ENCODE data around the gene DOHH.

DOHH gene

DNA sequence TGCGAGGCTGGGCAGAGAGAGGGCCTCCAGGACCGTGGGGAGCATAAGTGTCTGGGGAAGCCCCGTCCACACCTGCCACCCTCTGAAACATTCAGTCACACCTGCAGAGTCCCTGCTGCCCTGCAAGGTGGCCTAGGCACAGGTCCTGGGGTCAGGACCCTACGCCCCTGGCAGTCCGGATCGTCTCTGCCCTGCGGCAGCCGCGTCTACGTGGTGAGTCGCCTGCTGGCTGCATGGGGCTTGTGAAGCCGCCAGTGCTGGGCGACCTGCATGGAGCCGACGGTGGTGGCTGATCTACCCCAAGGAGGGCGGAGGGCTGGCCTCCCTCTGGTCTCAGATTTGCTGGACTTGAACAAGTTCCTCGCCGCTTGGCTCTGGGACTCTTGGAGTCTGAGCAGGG, 18.7 kb upstream of the DOHH start:
- peaks cover 9% of the 10 kb centered on the region for H3K36me3 ChIP-seq (replicated peaks)
- in situ Hi-C loops (cut with HindIII; ENCODE audit: low pct_ligation_motif_present, low sequenced_read_pairs) = no loop called here
- TF ChIP-seq, protein P1, sequence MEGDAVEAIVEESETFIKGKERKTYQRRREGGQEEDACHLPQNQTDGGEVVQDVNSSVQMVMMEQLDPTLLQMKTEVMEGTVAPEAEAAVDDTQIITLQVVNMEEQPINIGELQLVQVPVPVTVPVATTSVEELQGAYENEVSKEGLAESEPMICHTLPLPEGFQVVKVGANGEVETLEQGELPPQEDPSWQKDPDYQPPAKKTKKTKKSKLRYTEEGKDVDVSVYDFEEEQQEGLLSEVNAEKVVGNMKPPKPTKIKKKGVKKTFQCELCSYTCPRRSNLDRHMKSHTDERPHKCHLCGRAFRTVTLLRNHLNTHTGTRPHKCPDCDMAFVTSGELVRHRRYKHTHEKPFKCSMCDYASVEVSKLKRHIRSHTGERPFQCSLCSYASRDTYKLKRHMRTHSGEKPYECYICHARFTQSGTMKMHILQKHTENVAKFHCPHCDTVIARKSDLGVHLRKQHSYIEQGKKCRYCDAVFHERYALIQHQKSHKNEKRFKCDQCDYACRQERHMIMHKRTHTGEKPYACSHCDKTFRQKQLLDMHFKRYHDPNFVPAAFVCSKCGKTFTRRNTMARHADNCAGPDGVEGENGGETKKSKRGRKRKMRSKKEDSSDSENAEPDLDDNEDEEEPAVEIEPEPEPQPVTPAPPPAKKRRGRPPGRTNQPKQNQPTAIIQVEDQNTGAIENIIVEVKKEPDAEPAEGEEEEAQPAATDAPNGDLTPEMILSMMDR (IDR thresholded peaks at IDR 0.05; ENCODE audit: low read depth, low read length, missing control alignments) = no peak
- no peaks in the 10 kb centered on the region for H3K27me3 ChIP-seq (replicated peaks)
- no peak overlapping the region for H3K4me3 ChIP-seq (ENCODE audit: low read depth, low read length)
- H3K27ac ChIP-seq = no peak overlapping the region
- DNase-seq = no peak

DNA sequence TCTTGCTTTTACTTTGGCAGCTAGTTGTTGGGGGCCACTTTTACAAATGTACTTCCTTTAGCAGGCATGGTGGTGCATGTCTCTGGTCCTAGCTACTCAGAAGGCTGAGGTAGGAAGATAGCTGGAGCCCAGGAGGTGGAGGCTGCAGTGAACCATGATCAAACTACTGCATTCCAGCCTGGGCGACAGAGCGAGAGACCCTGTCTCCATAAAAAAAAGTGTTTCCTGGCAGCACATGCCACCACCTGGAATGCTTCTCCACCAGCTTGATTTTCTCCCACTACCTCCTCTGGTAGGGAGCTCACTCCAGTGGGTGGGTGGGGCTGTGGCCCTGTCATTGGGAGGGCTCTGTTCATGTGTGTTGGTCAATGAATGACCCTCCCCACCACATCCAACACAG, 18.2 kb upstream of the DOHH start:
- no peak overlapping the region for H3K4me3 ChIP-seq (ENCODE audit: low read depth, low read length)
- no peaks in the 10 kb centered on the region for H3K27me3 ChIP-seq (replicated peaks)
- TF ChIP-seq, protein P1 (IDR thresholded peaks at IDR 0.05; ENCODE audit: low read depth, low read length, missing control alignments) = no peak
- in situ Hi-C loops (cut with HindIII; ENCODE audit: low pct_ligation_motif_present, low sequenced_read_pairs) = no loop called here
- peaks cover 6% of the 10 kb centered on the region for H3K36me3 ChIP-seq (replicated peaks)
- H3K27ac ChIP-seq = no peak overlapping the region
- no peak for DNase-seq

DNA sequence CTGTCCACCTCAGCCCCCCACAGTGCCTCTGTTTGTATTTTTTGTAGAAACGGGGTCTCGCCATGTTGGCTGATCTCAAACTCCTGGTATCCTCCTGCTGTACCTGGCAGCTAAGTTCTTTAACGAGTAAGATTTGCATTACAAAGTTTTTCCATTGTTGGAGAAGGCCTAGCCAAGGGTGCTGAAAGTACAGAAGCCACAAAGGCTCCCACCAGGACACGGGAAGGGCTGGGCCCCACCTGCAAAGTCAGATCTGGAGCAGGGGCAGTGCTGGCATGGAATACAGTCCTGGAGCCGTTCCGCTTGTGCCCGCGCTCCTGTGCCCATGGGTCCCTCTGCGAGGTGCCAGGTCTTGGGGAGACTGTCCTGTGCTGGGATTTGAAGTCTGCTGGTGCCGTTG, 17.8 kb upstream of the DOHH start:
- TF ChIP-seq, protein P1 (IDR thresholded peaks at IDR 0.05; ENCODE audit: low read depth, low read length, missing control alignments) = no peak
- peaks cover 2% of the 10 kb centered on the region for H3K36me3 ChIP-seq (replicated peaks)
- no peaks in the 10 kb centered on the region for H3K27me3 ChIP-seq (replicated peaks)
- in situ Hi-C loops (cut with HindIII; ENCODE audit: low pct_ligation_motif_present, low sequenced_read_pairs) = no loop called here
- H3K27ac ChIP-seq = no peak overlapping the region
- DNase-seq = no peak
- no peak overlapping the region for H3K4me3 ChIP-seq (ENCODE audit: low read depth, low read length)

DNA sequence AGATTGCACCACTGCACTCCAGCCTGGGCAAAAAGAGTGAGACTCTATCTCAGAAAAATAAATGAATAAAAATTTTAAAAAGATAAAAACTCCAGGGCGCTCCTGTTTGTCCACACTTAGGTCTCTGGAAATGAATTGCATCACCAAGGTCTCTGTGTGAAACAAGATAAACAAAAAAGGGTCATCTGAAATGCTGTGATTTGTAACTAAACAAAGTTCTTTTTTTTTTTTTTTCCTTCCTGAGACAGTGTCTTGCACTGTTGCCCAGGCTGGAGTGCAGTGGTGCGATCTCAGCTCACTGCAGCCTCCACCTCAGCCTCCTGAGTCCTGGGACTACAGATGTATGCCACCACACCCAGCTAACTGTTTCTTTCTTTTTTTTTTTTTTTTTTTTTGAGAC, 17.2 kb upstream of the DOHH start:
- no peak for DNase-seq
- H3K36me3 ChIP-seq (replicated peaks) = no peaks in the 10 kb centered on the region
- no peak overlapping the region for H3K27ac ChIP-seq
- TF ChIP-seq, protein P1 (IDR thresholded peaks at IDR 0.05; ENCODE audit: low read depth, low read length, missing control alignments) = no peak
- in situ Hi-C loops (cut with HindIII; ENCODE audit: low pct_ligation_motif_present, low sequenced_read_pairs) = no loop called here
- H3K27me3 ChIP-seq (replicated peaks) = no peaks in the 10 kb centered on the region
- H3K4me3 ChIP-seq (ENCODE audit: low read depth, low read length) = no peak overlapping the region

DNA sequence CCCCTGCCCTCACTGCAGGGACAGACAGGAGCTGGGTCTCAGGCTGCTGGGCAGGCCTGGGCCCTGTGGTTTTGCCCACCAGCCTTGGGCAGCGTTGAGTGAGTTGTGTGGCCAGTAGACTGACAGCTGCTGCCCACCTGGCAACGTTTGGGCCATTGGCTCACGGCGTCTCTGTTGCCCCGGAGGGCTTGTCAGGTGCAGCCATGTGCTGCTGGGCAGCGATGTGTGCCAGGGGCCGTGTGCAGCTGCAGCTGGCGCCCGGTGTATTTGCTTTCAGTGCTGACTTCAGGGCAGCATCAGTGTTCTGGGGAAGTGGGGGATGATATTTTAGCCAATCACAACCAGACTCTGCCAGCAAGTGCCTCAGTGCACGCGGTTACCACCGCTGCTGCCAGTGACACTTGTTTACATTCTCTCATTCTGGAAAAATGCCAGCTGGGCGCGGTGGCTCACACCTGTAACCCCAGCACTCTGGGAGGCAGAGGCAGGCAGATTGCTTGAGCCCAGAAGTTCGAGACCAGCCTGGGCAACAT, 16.3 kb upstream of the DOHH start:
- H3K27me3 ChIP-seq (replicated peaks) = no peaks in the 10 kb centered on the region
- H3K4me3 ChIP-seq (ENCODE audit: low read depth, low read length) = no peak overlapping the region
- TF ChIP-seq, protein P1 (IDR thresholded peaks at IDR 0.05; ENCODE audit: low read depth, low read length, missing control alignments) = no peak
- H3K36me3 ChIP-seq (replicated peaks) = no peaks in the 10 kb centered on the region
- H3K27ac ChIP-seq = no peak overlapping the region
- in situ Hi-C loops (cut with HindIII; ENCODE audit: low pct_ligation_motif_present, low sequenced_read_pairs) = no loop called here
- DNase-seq = no peak

DNA sequence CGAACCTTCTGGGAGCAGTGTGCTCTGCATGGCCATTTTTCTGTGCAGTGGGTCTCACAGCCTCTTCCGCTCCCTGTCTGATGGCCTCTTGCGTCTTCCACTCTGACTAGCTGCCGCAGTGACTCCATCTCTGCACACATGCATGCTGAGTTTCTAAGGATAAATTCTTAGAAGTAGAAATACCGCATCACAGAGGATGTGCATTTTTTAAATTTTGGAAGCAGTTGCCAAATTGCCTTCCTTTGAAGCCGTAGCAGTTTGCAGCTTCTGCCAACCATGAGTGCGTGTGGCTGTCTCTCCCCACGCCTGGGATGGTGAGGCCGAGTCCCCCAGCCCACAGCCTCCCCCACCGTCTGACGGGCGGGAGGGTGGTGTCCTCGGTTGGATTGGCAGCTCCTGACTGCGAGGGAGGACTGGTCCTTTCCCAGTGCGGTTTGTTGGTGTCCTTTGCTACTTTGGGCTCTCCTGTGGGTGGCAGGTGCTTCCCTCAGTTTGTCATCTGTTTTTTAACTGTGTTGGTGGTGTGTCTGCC, 15.5 kb upstream of the DOHH start:
- no peak overlapping the region for H3K27ac ChIP-seq
- no peaks in the 10 kb centered on the region for H3K27me3 ChIP-seq (replicated peaks)
- in situ Hi-C loops (cut with HindIII; ENCODE audit: low pct_ligation_motif_present, low sequenced_read_pairs) = no loop called here
- DNase-seq = no peak
- peaks cover under 1% of the 10 kb centered on the region for H3K36me3 ChIP-seq (replicated peaks)
- no peak overlapping the region for H3K4me3 ChIP-seq (ENCODE audit: low read depth, low read length)
- TF ChIP-seq, protein P1 (IDR thresholded peaks at IDR 0.05; ENCODE audit: low read depth, low read length, missing control alignments) = no peak
